22Rv1 (cell line): Measurements from ENCODE around the gene CRX.

ENCODE experiments used
- ZFX ChIP-seq: fragments of 450-650 bp; IDR thresholded peaks from 2 replicates; pipeline ENCODE4 v1.6.1; 2017; ENCODE audit warnings: antibody characterized with exemption, borderline replicate concordance
- TF ChIP-seq, protein P1 (sequence below): fragments of 450-650 bp; IDR thresholded peaks from 2 replicates; pipeline ENCODE4 v1.5.1; 2017; ENCODE audit warnings: mild to moderate bottlenecking

DNA sequence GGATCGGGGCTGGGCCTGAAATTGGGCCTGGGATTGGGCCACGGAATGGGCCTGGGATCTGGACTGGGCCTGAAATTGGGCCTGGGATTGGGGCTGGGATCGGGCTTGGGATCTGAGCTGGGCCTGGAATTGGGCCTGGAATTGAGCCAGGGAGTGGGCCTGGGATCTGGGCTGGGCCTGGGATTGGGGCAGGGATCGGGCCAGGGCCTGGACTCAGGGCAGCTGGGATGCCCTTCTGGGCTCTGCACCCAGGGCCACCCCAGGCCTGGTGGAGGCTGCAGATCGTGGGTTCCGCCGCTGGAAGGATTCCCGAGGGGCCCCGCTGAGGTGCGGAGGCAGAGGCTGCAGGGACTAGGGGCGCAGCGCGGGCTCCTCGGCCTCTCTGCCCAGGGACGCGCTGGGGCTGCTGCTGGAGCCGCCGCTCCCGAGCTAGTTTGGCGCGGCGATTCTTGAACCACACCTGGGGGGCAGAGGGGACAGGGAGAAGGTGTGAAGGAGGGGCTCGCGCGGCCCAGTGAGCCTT is 19.2 kb upstream of the CRX start:
- TF ChIP-seq, protein P1, sequence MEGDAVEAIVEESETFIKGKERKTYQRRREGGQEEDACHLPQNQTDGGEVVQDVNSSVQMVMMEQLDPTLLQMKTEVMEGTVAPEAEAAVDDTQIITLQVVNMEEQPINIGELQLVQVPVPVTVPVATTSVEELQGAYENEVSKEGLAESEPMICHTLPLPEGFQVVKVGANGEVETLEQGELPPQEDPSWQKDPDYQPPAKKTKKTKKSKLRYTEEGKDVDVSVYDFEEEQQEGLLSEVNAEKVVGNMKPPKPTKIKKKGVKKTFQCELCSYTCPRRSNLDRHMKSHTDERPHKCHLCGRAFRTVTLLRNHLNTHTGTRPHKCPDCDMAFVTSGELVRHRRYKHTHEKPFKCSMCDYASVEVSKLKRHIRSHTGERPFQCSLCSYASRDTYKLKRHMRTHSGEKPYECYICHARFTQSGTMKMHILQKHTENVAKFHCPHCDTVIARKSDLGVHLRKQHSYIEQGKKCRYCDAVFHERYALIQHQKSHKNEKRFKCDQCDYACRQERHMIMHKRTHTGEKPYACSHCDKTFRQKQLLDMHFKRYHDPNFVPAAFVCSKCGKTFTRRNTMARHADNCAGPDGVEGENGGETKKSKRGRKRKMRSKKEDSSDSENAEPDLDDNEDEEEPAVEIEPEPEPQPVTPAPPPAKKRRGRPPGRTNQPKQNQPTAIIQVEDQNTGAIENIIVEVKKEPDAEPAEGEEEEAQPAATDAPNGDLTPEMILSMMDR: no peak
- no peak for TF ChIP-seq ZFX
